KOPT-K1 (cell line): ENCODE measurements around the gene TOMM20L.
"Not testable (repeated sequence)": the region's sequence is repeated elsewhere in the genome, so short reads cannot be mapped to it uniquely, and the experiment has no call there.

ENCODE experiments used
- H3K27ac ChIP-seq: fragments of 200-600 bp; sonication (generic); 2 replicates; pipeline ENCODE4 v1.5.1; 2016; ENCODE audit warnings: antibody characterized with exemption, mild to moderate bottlenecking, low read depth, low read length; ENCODE audit not compliant: poor library complexity, severe bottlenecking
- H3K36me3 ChIP-seq: fragments of 200-600 bp; sonication (generic); 2 replicates; pipeline ENCODE4 v1.5.1; 2017; ENCODE audit warnings: antibody characterized with exemption, mild to moderate bottlenecking, low read length, moderate library complexity; ENCODE audit not compliant: insufficient read depth
- H3K9me3 ChIP-seq: fragments of 200-600 bp; sonication (generic); 2 replicates; pipeline ENCODE4 v1.5.1; 2017; ENCODE audit warnings: antibody characterized with exemption, low read length, mild to moderate bottlenecking; ENCODE audit not compliant: insufficient read depth, poor library complexity, severe bottlenecking

TOMM20L gene

GRCh38 chr14:58395812-58396788 is at the start of gene TOMM20L:
TOMM20L (plus strand) TSS chr14:58395930; CDS start chr14:58395958, 28 bp downstream.
- Histone ChIP-seq H3K27ac (no peak within 1 kb of the TSS), H3K9me3 (no peaks in the 10 kb centered on the region), H3K36me3 (peaks cover 10% of the 10 kb centered on the region; the same call in 1 of the 2 replicates)

GRCh38 chr14:58353516-58354299 is 42.0 kb upstream of the TOMM20L start:
- H3K27ac ChIP-seq = peak overlapping the region; percentile 46
- no peaks in the 10 kb centered on the region for H3K9me3 ChIP-seq
- H3K36me3 ChIP-seq = peaks cover 78% of the 10 kb centered on the region

GRCh38 chr14:58354808-58355207 is 40.9 kb upstream of the TOMM20L start:
- Histone ChIP-seq H3K36me3 (peaks cover 78% of the 10 kb centered on the region), H3K27ac (no peak overlapping the region), H3K9me3 (no peaks in the 10 kb centered on the region)

- H3K36me3 ChIP-seq = peaks cover 85% of the 10 kb centered on the region
These were observed 39.5 kb upstream of the TOMM20L start for GRCh38 chr14:58356268-58356667.

GRCh38 chr14:58362272-58362671 is 33.5 kb upstream of the TOMM20L start:
- peaks cover 90% of the 10 kb centered on the region for H3K36me3 ChIP-seq
- H3K9me3 ChIP-seq, H3K27ac ChIP-seq: not testable (repeated sequence)

More at GRCh38 chr14:58356268-58356667, 39.5 kb upstream of the TOMM20L start:
- no peak overlapping the region for H3K27ac ChIP-seq
- H3K9me3 ChIP-seq = no peaks in the 10 kb centered on the region

GRCh38 chr14:58362798-58363412 is 32.8 kb upstream of the TOMM20L start:
- peaks cover 90% of the 10 kb centered on the region for H3K36me3 ChIP-seq
- H3K9me3 ChIP-seq = no peaks in the 10 kb centered on the region
- no peak overlapping the region for H3K27ac ChIP-seq

- Histone ChIP-seq H3K36me3 (peaks cover 93% of the 10 kb centered on the region), H3K9me3 (no peaks in the 10 kb centered on the region), H3K27ac (no peak overlapping the region)
These were observed 31.4 kb upstream of the TOMM20L start for GRCh38 chr14:58364316-58364715.

- no peaks in the 10 kb centered on the region for H3K9me3 ChIP-seq
- H3K36me3 ChIP-seq = peaks cover 95% of the 10 kb centered on the region
- no peak overlapping the region for H3K27ac ChIP-seq
These were observed 28.4 kb upstream of the TOMM20L start for GRCh38 chr14:58367296-58367695.

- H3K9me3 ChIP-seq = no peaks in the 10 kb centered on the region
- H3K36me3 ChIP-seq = peaks cover 93% of the 10 kb centered on the region
- H3K27ac ChIP-seq = no peak overlapping the region
These were observed 26.8 kb upstream of the TOMM20L start for GRCh38 chr14:58368956-58369355.

- Histone ChIP-seq H3K27ac (no peak overlapping the region), H3K9me3 (no peaks in the 10 kb centered on the region), H3K36me3 (peaks cover 55% of the 10 kb centered on the region)
These were observed 18.9 kb upstream of the TOMM20L start for GRCh38 chr14:58376791-58377190.

- 0 out of 2 replicates have a peak, but pooled peaks cover 2% of the 10 kb centered on the region for H3K36me3 ChIP-seq
- no peaks in the 10 kb centered on the region for H3K9me3 ChIP-seq
- H3K27ac ChIP-seq = no peak overlapping the region
These were observed 4.9 kb upstream of the TOMM20L start for GRCh38 chr14:58390830-58391229.

GRCh38 chr14:58395562-58395811 is 243 bp upstream of the TOMM20L start:
- Histone ChIP-seq H3K36me3 (peaks cover 10% of the 10 kb centered on the region; the same call in 1 of the 2 replicates), H3K27ac (no peak overlapping the region), H3K9me3 (no peaks in the 10 kb centered on the region)

- Histone ChIP-seq H3K9me3 (no peaks in the 10 kb centered on the region), H3K36me3 (peaks cover 10% of the 10 kb centered on the region; the same call in 1 of the 2 replicates), H3K27ac (no peak overlapping the region)
These were observed 1.4 kb downstream of the TOMM20L start for GRCh38 chr14:58397156-58397555.

GRCh38 chr14:58398495-58398894 is 2.8 kb downstream of the TOMM20L start:
- Histone ChIP-seq H3K27ac (no peak overlapping the region), H3K36me3 (peaks cover 16% of the 10 kb centered on the region), H3K9me3 (no peaks in the 10 kb centered on the region)

- peaks cover 16% of the 10 kb centered on the region for H3K36me3 ChIP-seq
- H3K9me3 ChIP-seq = no peaks in the 10 kb centered on the region
- no peak overlapping the region for H3K27ac ChIP-seq
These were observed 3.2 kb downstream of the TOMM20L start for GRCh38 chr14:58398895-58399294.
